22Rv1 (cell line): ENCODE data around the gene PLSCR2.
"Not testable (repeated sequence)": the region's sequence is repeated elsewhere in the genome, so short reads cannot be mapped to it uniquely, and the experiment has no call there.

ENCODE experiments used
- H3K27ac ChIP-seq: fragments of 450-650 bp; 2 replicates; pipeline ENCODE4 v1.5.1; 2017
- ZFX ChIP-seq: fragments of 450-650 bp; IDR thresholded peaks from 2 replicates; pipeline ENCODE4 v1.6.1; 2017; ENCODE audit warnings: antibody characterized with exemption, borderline replicate concordance
- TF ChIP-seq, protein P1 (sequence below): fragments of 450-650 bp; IDR thresholded peaks from 2 replicates; pipeline ENCODE4 v1.5.1; 2017; ENCODE audit warnings: mild to moderate bottlenecking

PLSCR2 gene

DNA sequence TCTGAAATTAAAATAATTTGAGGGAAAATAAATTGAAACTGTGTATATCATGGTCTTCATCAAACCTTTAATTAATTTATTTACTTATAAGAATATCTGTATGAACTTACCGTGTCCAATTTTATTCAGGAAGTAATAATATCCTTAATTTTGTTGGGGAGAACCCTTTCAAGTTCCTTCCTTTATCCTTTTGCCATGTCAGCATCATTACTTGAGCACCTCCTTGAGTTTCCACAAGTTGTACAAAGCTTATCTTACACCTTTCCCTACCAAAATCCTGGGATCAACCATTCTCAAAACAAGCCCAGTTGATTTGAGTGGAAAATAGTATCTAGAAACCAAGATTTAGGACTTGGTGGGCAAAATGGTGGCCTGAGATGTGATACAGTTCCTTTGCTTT, 37.3 kb downstream of the PLSCR2 start:
- no peak overlapping the region for H3K27ac ChIP-seq
- TF ChIP-seq, protein P1, sequence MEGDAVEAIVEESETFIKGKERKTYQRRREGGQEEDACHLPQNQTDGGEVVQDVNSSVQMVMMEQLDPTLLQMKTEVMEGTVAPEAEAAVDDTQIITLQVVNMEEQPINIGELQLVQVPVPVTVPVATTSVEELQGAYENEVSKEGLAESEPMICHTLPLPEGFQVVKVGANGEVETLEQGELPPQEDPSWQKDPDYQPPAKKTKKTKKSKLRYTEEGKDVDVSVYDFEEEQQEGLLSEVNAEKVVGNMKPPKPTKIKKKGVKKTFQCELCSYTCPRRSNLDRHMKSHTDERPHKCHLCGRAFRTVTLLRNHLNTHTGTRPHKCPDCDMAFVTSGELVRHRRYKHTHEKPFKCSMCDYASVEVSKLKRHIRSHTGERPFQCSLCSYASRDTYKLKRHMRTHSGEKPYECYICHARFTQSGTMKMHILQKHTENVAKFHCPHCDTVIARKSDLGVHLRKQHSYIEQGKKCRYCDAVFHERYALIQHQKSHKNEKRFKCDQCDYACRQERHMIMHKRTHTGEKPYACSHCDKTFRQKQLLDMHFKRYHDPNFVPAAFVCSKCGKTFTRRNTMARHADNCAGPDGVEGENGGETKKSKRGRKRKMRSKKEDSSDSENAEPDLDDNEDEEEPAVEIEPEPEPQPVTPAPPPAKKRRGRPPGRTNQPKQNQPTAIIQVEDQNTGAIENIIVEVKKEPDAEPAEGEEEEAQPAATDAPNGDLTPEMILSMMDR: no peak
- no peak for TF ChIP-seq ZFX

DNA sequence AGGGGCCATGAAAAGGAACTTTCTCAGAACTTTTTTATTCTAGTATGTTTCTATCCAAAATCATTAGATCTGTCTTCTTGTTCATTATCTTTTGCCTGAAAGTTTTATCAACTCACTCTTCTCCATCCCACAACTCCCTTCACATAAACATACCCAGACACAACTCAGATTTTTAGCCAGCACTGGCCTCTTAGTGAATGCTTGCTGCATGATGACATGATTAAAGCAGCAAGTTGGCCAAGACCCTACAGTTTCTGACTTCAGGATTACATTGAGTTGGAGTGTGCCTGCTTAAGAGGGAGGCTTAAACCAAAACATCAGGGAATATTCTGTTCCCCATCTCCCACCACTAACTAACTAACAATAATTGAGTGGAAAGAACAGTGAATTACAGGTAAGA, 38.1 kb downstream of the PLSCR2 start:
- TF ChIP-seq ZFX: no peak
- TF ChIP-seq, protein P1: no peak
- H3K27ac ChIP-seq: no peak overlapping the region

DNA sequence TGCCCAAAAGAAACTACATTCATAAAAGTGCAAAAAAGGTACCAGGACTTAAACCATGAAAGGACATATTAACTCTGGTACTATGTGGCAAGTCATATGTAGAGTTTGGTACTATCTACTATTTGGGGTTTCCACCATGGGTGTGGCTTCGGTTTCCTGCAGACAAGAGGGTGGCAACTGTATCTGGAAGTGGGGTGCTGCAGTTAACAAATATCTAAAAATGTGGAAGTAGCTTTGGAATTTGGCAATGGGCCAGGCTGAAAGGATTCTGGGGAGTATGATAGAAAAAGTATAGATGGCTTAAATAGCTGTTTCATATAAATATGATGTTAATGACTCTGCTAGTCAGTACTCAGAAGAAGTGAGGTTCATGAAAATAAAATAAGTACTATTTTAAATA, 44.0 kb downstream of the PLSCR2 start:
- TF ChIP-seq, protein P1: no peak
- no peak for TF ChIP-seq ZFX
- no peak overlapping the region for H3K27ac ChIP-seq

DNA sequence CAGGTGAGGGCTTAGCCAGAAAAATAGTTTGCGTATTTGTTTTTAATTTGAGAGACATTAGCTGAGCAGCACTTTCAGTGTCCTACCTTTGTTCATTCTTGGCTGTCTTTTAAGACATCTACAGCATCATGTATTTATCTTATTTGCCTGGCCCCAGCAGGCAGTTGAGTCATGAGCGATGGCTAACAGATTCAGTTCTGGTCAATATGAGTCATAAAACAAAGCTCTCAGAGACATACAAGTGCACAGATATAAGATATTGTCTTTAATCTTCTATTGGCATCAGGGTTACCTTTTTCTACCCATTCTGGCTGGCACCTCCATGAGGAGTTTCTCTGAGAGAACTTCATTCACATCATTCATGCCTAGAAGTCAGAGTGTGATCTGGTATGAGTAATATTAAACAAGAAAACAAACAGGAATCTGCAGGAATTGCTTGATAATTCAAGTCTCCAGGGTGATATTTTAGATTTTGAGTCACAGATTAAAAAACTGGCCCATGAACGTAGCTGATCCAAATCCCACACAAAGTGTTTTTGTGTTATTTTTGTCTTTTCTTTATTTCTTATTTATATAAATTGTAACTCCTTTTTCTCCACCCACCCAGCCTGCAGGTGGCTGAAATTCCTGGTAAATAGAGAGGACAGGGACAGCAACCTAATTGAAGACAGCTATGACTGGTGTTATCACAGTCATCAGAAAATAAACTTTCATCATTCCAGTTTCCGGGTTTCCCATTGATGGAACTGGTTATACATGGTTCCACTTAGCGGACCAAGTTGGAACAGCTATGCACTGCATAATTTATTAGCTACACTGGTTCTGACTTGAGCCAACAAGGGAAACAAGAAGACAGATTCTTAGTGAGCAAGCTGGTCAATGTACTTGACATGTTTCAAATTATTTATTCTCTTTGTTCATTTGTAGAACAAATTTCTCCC, 47.3 kb downstream of the PLSCR2 start:
- TF ChIP-seq ZFX: no peak
- TF ChIP-seq, protein P1: no peak
- no peak overlapping the region for H3K27ac ChIP-seq

DNA sequence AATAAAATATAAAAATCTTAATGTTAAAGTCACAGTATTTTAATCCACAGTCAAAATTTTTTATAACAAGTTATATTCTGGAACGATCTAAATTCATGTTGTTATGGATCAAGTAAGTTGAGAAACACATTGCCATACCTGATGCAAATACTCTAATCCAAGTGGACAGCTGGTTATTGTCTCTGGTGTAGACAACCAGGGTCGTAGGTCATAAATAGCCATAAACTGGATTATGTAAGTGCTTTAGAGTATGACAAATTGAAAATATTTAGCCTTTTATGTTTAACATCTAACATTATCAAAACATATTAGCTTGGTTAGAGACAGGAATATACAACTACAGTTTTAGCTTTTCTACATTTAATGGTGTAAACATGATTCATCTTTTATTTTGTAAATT, 53.0 kb downstream of the PLSCR2 start:
- TF ChIP-seq ZFX: no peak
- TF ChIP-seq, protein P1: no peak
- H3K27ac ChIP-seq: no peak overlapping the region

DNA sequence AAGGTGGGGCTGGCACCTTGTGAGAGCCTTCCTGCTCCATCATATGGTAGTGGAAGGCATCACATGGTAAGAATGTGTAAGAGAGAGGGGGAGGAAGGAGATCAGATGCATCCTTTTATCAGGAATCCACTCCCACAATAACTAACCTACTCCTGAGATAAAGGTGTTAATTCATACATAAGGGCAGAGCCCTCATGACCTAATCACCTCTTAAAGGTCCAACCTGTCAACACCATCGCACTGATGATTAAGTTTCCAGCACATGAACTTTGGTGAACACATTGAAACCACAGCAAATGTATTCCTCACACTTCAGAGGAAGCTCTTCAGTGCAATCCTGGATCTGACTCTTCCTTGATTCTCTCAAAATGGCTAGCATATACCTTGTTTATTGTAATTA, 55.4 kb downstream of the PLSCR2 start:
- no peak overlapping the region for H3K27ac ChIP-seq
- TF ChIP-seq ZFX: no peak
- TF ChIP-seq, protein P1: no peak

DNA sequence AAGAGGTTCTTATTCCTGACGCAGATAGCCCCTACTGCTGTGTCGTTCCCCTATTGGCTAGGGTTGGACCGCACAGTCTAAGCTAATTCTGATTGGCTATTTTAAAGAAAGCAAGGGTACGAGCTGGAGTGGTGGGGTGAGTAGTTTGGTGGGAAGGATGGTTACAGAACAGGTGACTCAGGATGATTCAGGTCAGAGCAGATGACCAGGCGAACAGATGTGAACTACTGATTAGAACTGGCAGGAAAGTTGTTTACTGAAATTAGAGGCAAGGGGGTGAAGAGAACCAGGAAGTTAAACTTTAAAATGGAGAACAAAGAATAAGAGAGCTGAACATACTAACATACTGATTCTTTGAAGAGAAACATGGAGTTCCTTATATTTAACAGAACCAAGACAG, 56.6 kb downstream of the PLSCR2 start:
- H3K27ac ChIP-seq: not testable (repeated sequence)
